ENCODE measurements around the gene MTOR. TPM values are rescaled to one million over a fixed set of nuclear protein-coding genes. Genes with fewer than 3 reads are reported as not detected.
A peak's percentile ranks its signal among the peaks of the same experiment; 100 is the strongest.
"Not testable (repeated sequence)": the region's sequence is repeated elsewhere in the genome, so short reads cannot be mapped to it uniquely, and the experiment has no call there.

The MTOR gene
- total RNA-seq = 10 to 100 TPM; 55.9 to 57.5 TPM

GRCh38 chr1:11262171-11263049 lies at the start of gene MTOR:
MTOR (minus strand) TSS chr1:11262551; CDS start chr1:11259409, 3,142 bp downstream.
- peak within 1 kb of the TSS; percentile 88 for H3K4me3 Mint-ChIP-seq
- no peaks in the 10 kb centered on the region for H3K9me3 Mint-ChIP-seq (ENCODE audit: insufficient read depth)
- peaks cover 15% of the 10 kb centered on the region for H3K4me1 Mint-ChIP-seq (ENCODE audit: low read depth)
- POLR2A ChIA-PET = interaction anchor here (0.8 to 2.5 kb wide), 13 partner anchors 9 to 648 kb away, joined by 3 to 26 read pairs (median 3); partner anchors contain the start of gene UBIAD1
- ATAC-seq (peak; percentile 99), DNase-seq (peak; percentile 99)
- peaks cover 20% of the 10 kb centered on the region for H3K36me3 Mint-ChIP-seq (ENCODE audit: low read depth)
- no peaks in the 10 kb centered on the region for H3K27me3 Mint-ChIP-seq (ENCODE audit: low read depth)
- CTCF ChIA-PET = interaction anchor here (0.6 to 3.2 kb wide), 16 partner anchors 9 to 457 kb away, joined by 3 to 24 read pairs (median 3); no protein-coding TSS in a partner anchor
- peak within 1 kb of the TSS; percentile 88 for H3K27ac Mint-ChIP-seq

GRCh38 chr1:11309385-11309784 lies 47.0 kb upstream of the MTOR start:
- no peak for ATAC-seq
- no peaks in the 10 kb centered on the region for H3K36me3 Mint-ChIP-seq (ENCODE audit: low read depth)
- POLR2A ChIA-PET = no interaction called here
- peaks cover 5% of the 10 kb centered on the region for H3K4me1 Mint-ChIP-seq (ENCODE audit: low read depth)
- CTCF ChIA-PET = no interaction called here
- no peak overlapping the region for H3K4me3 Mint-ChIP-seq
- no peaks in the 10 kb centered on the region for H3K27me3 Mint-ChIP-seq (ENCODE audit: low read depth)
- H3K27ac Mint-ChIP-seq = no peak overlapping the region
- H3K9me3 Mint-ChIP-seq (ENCODE audit: insufficient read depth) = no peaks in the 10 kb centered on the region
- DNase-seq = no peak

- Mint-ChIP-seq H3K9me3 (ENCODE audit: insufficient read depth) (no peaks in the 10 kb centered on the region), H3K4me3 (no peak overlapping the region), H3K27ac (no peak overlapping the region), H3K27me3 (ENCODE audit: low read depth) (no peaks in the 10 kb centered on the region), H3K36me3 (ENCODE audit: low read depth) (no peaks in the 10 kb centered on the region), H3K4me1 (ENCODE audit: low read depth) (peaks cover 5% of the 10 kb centered on the region)
- DNase-seq (no peak), ATAC-seq (no peak)
- CTCF ChIA-PET = no interaction called here
- POLR2A ChIA-PET = no interaction called here
Measured at GRCh38 chr1:11308699-11309224, 46.4 kb upstream of the MTOR start.

- POLR2A ChIA-PET = no interaction called here
- CTCF ChIA-PET = no interaction called here
- H3K9me3 Mint-ChIP-seq (ENCODE audit: insufficient read depth) = no peaks in the 10 kb centered on the region
- no peaks in the 10 kb centered on the region for H3K27me3 Mint-ChIP-seq (ENCODE audit: low read depth)
- ATAC-seq = no peak
- no peak overlapping the region for H3K27ac Mint-ChIP-seq
- no peak for DNase-seq
- H3K4me3 Mint-ChIP-seq = no peak overlapping the region
- H3K4me1 Mint-ChIP-seq (ENCODE audit: low read depth) = peaks cover 5% of the 10 kb centered on the region
- H3K36me3 Mint-ChIP-seq (ENCODE audit: low read depth) = no peaks in the 10 kb centered on the region
Measured at GRCh38 chr1:11307852-11308251, 45.5 kb upstream of the MTOR start.

- POLR2A ChIA-PET; H3K9me3 Mint-ChIP-seq (ENCODE audit: insufficient read depth); ATAC-seq; DNase-seq; H3K4me1 Mint-ChIP-seq (ENCODE audit: low read depth); H3K27ac Mint-ChIP-seq; H3K27me3 Mint-ChIP-seq (ENCODE audit: low read depth); H3K4me3 Mint-ChIP-seq; CTCF ChIA-PET; H3K36me3 Mint-ChIP-seq (ENCODE audit: low read depth): not testable (repeated sequence)
Measured at GRCh38 chr1:11305516-11305915, 43.2 kb upstream of the MTOR start.

- H3K27ac Mint-ChIP-seq = no peak overlapping the region
- H3K4me1 Mint-ChIP-seq (ENCODE audit: low read depth) = peaks cover 3% of the 10 kb centered on the region
- DNase-seq (no peak), ATAC-seq (no peak)
- H3K36me3 Mint-ChIP-seq (ENCODE audit: low read depth) = peaks cover 2% of the 10 kb centered on the region
- ChIA-PET CTCF (interaction anchor here (1.0 kb wide), 2 partner anchors 13 to 417 kb away, joined by 3 read pairs; no protein-coding TSS in a partner anchor), POLR2A (no interaction called here)
- H3K9me3 Mint-ChIP-seq (ENCODE audit: insufficient read depth) = no peaks in the 10 kb centered on the region
- no peaks in the 10 kb centered on the region for H3K27me3 Mint-ChIP-seq (ENCODE audit: low read depth)
- no peak overlapping the region for H3K4me3 Mint-ChIP-seq
Measured at GRCh38 chr1:11302366-11302765, 40.0 kb upstream of the MTOR start.

- DNase-seq (no peak), ATAC-seq (no peak)
- no peaks in the 10 kb centered on the region for H3K9me3 Mint-ChIP-seq (ENCODE audit: insufficient read depth)
- no peaks in the 10 kb centered on the region for H3K27me3 Mint-ChIP-seq (ENCODE audit: low read depth)
- ChIA-PET CTCF (interaction anchor here (1.0 kb wide), 2 partner anchors 12 to 418 kb away, joined by 3 read pairs; no protein-coding TSS in a partner anchor), POLR2A (no interaction called here)
- no peak overlapping the region for H3K27ac Mint-ChIP-seq
- peaks cover 9% of the 10 kb centered on the region for H3K4me1 Mint-ChIP-seq (ENCODE audit: low read depth)
- peaks cover 5% of the 10 kb centered on the region for H3K36me3 Mint-ChIP-seq (ENCODE audit: low read depth)
- H3K4me3 Mint-ChIP-seq = no peak overlapping the region
Measured at GRCh38 chr1:11301601-11302000, 39.2 kb upstream of the MTOR start.

- H3K4me3 Mint-ChIP-seq = no peak overlapping the region
- CTCF ChIA-PET = interaction anchor here (0.9 kb wide), 1 partner anchor 65 kb away, joined by 3 read pairs; no protein-coding TSS in a partner anchor
Measured at GRCh38 chr1:11299225-11299574, 36.8 kb upstream of the MTOR start.

GRCh38 chr1:11298390-11299224 lies 36.3 kb upstream of the MTOR start:
- DNase-seq (no peak), ATAC-seq (no peak)
- H3K4me1 Mint-ChIP-seq (ENCODE audit: low read depth) = peaks cover 33% of the 10 kb centered on the region
- ChIA-PET POLR2A (no interaction called here), CTCF (interaction anchor here (0.9 kb wide), 1 partner anchor 66 kb away, joined by 3 read pairs; no protein-coding TSS in a partner anchor)
- H3K27ac Mint-ChIP-seq = no peak overlapping the region
- H3K4me3 Mint-ChIP-seq = no peak overlapping the region
- no peaks in the 10 kb centered on the region for H3K27me3 Mint-ChIP-seq (ENCODE audit: low read depth)
- H3K36me3 Mint-ChIP-seq (ENCODE audit: low read depth) = peaks cover 26% of the 10 kb centered on the region
- H3K9me3 Mint-ChIP-seq (ENCODE audit: insufficient read depth) = no peaks in the 10 kb centered on the region

More at GRCh38 chr1:11299225-11299574, 36.8 kb upstream of the MTOR start:
- Mint-ChIP-seq H3K27me3 (ENCODE audit: low read depth) (no peaks in the 10 kb centered on the region), H3K36me3 (ENCODE audit: low read depth) (peaks cover 23% of the 10 kb centered on the region), H3K4me1 (ENCODE audit: low read depth) (peaks cover 31% of the 10 kb centered on the region), H3K9me3 (ENCODE audit: insufficient read depth) (no peaks in the 10 kb centered on the region), H3K27ac (no peak overlapping the region)
- DNase-seq = no peak
- POLR2A ChIA-PET = no interaction called here
- ATAC-seq = no peak

- peaks cover 36% of the 10 kb centered on the region for H3K4me1 Mint-ChIP-seq (ENCODE audit: low read depth)
- H3K4me3 Mint-ChIP-seq; H3K27me3 Mint-ChIP-seq (ENCODE audit: low read depth); POLR2A ChIA-PET; DNase-seq; H3K9me3 Mint-ChIP-seq (ENCODE audit: insufficient read depth); H3K27ac Mint-ChIP-seq; ATAC-seq: not testable (repeated sequence)
- CTCF ChIA-PET = interaction anchor here (3.0 kb wide), 1 partner anchor 15 kb away, joined by 12 read pairs; no protein-coding TSS in a partner anchor
- peaks cover 26% of the 10 kb centered on the region for H3K36me3 Mint-ChIP-seq (ENCODE audit: low read depth)
Measured at GRCh38 chr1:11297774-11298173, 35.4 kb upstream of the MTOR start.

GRCh38 chr1:11295905-11296304 lies 33.6 kb upstream of the MTOR start:
- Mint-ChIP-seq H3K27me3 (ENCODE audit: low read depth) (no peaks in the 10 kb centered on the region), H3K9me3 (ENCODE audit: insufficient read depth) (no peaks in the 10 kb centered on the region), H3K4me3 (no peak overlapping the region), H3K4me1 (ENCODE audit: low read depth) (peaks cover 50% of the 10 kb centered on the region), H3K36me3 (ENCODE audit: low read depth) (peaks cover 37% of the 10 kb centered on the region), H3K27ac (no peak overlapping the region)
- DNase-seq (no peak), ATAC-seq (no peak)
- CTCF ChIA-PET = interaction anchor here (0.8 to 3.6 kb wide), 5 partner anchors 13 to 276 kb away, joined by 3 to 17 read pairs (median 5); no protein-coding TSS in a partner anchor
- POLR2A ChIA-PET = no interaction called here

Data from activated CD8-positive, alpha-beta T cell treated with anti-CD3 and anti-CD28 coated beads, Interleukin-2, amount 10 ng/mL, durations not matched to agents 7 days and 5 days (primary cell).